ENCODE measurements around the gene KRT40.
A peak's percentile ranks its signal among the peaks of the same experiment; 100 is the strongest.

The KRT40 gene

GRCh38 chr17:40995116-40995515 is 11.0 kb upstream of the KRT40 start:
- DNase-seq, result no peak

- DNase-seq, result peak; percentile 88
Observed at GRCh38 chr17:40993839-40994238, 9.7 kb upstream of the KRT40 start, which contains the start of gene KRTAP3-3. TSS of gene KRTAP3-3 (minus strand) at chr17:40994164. CDS start at chr17:40994097, 67 bp downstream.

GRCh38 chr17:40993084-40993483 is 9.0 kb upstream of the KRT40 start:
- no peak for DNase-seq

- DNase-seq, result peak; percentile 19
Observed at GRCh38 chr17:40992666-40993065, 8.5 kb upstream of the KRT40 start.

- no peak for DNase-seq
Observed at GRCh38 chr17:40986920-40987319, 2.8 kb upstream of the KRT40 start.

DNA sequence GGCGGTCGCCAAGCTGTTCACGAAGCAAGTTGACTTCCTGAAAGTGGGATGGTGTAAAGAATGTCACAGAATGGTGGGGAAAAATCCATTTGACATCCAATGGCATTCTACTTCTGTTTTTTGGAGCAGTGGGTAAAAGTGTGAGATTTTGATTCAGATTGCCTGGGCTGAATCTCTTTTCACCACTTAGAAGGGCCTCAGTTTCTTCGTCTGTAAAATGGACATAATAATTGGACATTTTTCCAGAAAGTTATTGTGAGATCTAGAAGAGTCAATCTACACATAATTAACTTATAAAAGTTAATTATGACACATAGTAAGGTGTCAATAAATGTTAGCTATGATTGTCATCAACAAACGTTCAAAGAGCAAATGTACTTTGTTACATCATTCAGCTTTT is 3.0 kb downstream of the KRT40 start:
- no peak for DNase-seq

- DNase-seq, result no peak
Observed at GRCh38 chr17:40980596-40980995, 3.5 kb downstream of the KRT40 start.

GRCh38 chr17:40980117-40980516 is 4.0 kb downstream of the KRT40 start:
- DNase-seq, result no peak

- DNase-seq, result no peak
Observed at GRCh38 chr17:40978575-40979151, 5.5 kb downstream of the KRT40 start.

- DNase-seq, result no peak
Observed at GRCh38 chr17:40975516-40975915, 8.6 kb downstream of the KRT40 start.

- no peak for DNase-seq
Observed at GRCh38 chr17:40974366-40974765, 9.8 kb downstream of the KRT40 start.

GRCh38 chr17:40967582-40967981 is 16.5 kb downstream of the KRT40 start:
- no peak for DNase-seq

- no peak for DNase-seq
Observed at GRCh38 chr17:40966848-40967247, 17.3 kb downstream of the KRT40 start, which contains the start of gene KRT39. TSS of gene KRT39 (minus strand) at chr17:40966948. CDS start at chr17:40966856, 92 bp downstream.

GRCh38 chr17:40963838-40964237 is 20.3 kb downstream of the KRT40 start:
- no peak for DNase-seq

DNA sequence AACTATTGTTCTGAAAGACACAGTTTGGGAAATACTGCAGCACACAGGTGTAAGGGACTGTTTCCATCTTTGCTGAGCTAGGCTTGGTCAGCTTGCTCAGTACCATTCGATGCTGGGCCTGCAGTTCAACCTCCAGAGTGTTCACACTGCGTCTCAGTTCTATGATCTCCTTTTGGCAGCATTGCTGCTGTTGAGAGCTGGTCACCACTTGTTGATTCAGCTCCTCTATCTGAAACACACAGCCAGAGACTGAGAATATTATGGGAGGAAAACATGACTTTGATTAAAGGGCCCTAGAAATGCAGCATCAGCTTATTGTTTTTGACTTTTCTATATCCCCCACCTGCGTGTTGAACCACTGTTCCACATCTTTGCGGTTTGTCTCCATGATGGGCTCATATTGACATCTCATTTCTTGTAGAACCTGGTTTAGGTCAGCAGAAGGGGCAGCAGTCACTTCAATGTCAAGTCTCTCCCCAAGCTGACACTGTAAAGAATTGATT is 22.0 kb downstream of the KRT40 start:
- no peak for DNase-seq

- no peak for DNase-seq
Observed at GRCh38 chr17:40961591-40961990, 22.5 kb downstream of the KRT40 start.

DNA sequence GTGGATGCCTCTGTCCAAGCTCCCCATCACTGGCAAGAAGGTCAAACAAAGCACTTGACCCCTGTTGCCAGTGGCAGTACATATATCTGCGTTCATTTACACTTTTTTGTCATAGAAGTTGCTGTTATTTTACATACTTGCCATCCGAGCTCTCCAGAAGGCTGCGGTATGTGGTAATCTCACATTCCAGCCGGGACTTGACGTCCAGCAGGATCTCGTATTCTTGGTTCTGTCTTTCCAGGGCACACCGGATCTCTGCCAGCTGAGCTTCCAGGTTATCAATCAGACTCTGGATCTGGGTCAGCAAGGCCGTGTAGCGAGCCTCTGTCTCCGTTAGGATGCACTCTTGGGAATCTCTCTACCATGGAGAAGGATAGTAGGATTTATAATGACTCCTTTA is 24.0 kb downstream of the KRT40 start:
- DNase-seq, result no peak

- no peak for DNase-seq
Observed at GRCh38 chr17:40958086-40958953, 25.8 kb downstream of the KRT40 start.

DNA sequence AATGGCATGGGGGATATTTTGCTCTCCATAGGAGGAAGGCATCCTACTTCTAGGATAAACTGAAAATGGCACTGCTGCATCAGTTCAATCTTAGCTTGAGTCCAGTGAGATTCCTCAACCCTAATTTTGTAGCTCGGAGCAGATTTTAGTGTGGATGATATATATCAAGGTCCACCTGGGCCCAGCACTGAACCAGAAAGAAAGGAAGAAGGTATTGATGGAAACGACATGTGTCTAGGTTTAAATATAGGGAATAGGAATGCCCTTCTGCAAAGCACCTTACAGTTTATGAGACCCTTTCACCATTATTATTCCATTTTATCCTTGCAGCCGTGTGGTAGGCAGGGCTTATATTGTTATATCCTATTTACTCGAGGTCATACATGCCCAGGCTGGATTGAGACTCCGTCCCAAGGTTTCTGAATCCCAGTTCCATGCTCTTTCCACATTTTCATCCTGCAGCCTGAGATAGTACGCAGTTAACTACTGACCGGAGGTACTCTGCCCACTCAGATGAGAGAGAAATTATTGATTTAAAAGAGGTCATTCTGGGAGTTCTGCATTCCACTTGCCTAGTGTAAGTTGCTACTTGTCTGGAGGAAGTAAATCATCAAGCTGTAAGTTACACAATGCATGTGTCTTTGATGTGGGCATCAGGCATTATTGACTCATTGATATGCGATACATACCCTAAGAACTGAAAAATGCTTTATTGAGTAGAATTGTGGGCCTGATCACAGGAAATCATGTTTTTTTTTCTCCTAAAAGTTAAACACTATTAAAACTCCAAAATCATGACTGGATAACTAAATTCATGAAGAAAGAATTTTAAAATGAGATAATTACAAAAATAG is 27.5 kb downstream of the KRT40 start:
- no peak for DNase-seq

DNA sequence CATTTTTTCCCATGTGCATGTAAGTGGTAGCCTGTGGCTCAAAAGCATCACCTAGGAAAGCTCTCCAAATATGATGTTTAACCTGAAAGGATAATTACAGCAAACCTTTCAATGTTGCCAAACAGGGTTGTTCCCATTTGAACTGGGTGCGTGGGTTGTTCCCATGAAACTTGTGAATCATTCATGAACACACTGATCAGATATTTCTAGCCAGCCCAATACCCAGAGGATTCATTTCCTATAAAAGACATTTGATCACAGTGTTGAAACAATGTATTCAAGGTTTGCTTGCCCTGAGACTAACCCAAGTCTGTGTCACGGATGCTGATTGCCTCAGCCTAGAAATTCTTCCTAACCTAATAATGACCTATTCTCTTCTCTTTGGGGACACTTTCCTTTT is 30.2 kb downstream of the KRT40 start:
- no peak for DNase-seq

DNA sequence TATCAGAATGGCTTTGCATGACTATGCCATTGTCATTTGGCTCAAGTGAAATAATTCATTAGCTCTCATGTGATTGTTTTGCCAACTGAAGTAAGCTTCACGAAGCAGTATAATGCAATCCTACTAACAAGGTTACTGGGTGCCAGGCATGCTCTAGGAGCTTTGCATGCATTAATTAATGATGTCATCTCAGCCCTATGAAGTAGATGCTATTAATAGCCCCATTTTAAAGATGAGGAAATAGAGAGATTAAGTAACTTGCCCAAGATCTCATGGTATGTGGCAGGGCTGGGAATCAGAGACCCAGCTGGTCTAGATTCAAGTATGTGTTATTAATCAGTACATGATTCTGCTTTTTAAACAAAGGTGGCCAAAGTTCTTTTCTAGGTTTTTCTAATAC is 31.5 kb downstream of the KRT40 start:
- no peak for DNase-seq

DNA sequence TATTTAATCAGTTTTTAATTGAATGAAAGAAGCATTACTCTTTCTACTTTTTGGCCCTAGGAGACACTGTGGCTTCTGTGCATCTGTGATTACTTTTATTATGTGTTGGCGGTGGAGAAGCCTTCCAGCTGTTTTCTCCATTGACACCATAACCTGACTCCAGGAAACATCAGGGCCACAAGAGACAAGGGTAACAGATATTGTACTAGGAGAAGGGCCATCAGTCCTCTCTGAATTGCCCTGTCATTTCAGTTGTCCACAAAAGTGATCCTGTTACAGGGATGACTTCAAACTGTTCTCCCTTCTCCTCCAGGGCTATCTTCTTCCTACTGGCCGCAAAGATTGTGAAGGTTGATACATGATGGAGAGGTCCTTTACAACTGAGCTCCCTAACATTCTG is 32.0 kb downstream of the KRT40 start:
- no peak for DNase-seq

GRCh38 chr17:40951011-40951622 is 33.0 kb downstream of the KRT40 start:
- no peak for DNase-seq

Data from NCI-H1105 (cell line).